Fibroblast of lung (primary cell): ENCODE data around the gene OTOG. TPM values are rescaled to one million over a fixed set of nuclear protein-coding genes. Genes with fewer than 3 reads are reported as not detected.

ENCODE experiments used
- DNase-seq, 2 donors: peaks; one replicate each; pipeline versions ENCODE4 v3.0.0 to v3.0.0-alpha.2; 2010; ENCODE audit warnings: low read depth in 2 of 2
- H2AFZ ChIP-seq: 2 replicates; pipeline ENCODE4 v1.5.1; 2012; ENCODE audit warnings: low read length, control low read depth, inconsistent platforms
- H3K27ac ChIP-seq: 2 replicates; pipeline ENCODE4 v1.5.1; 2011; ENCODE audit warnings: low read length, control low read depth; ENCODE audit not compliant: insufficient read depth
- H3K27me3 ChIP-seq: 2 replicates; pipeline ENCODE4 v1.5.1; 2011; ENCODE audit warnings: mild to moderate bottlenecking, low read length; ENCODE audit not compliant: control insufficient read depth, insufficient read depth
- H3K36me3 ChIP-seq: 2 replicates; pipeline ENCODE4 v1.5.1; 2011; ENCODE audit warnings: low read length; ENCODE audit not compliant: control insufficient read depth, insufficient read depth
- H3K4me1 ChIP-seq: 2 replicates; pipeline ENCODE4 v1.5.1; 2011; ENCODE audit warnings: low read length; ENCODE audit not compliant: control insufficient read depth, insufficient read depth; ENCODE audit errors: extremely low read depth
- H3K4me2 ChIP-seq: 2 replicates; pipeline ENCODE4 v1.5.1; 2011; ENCODE audit warnings: low read length, control low read depth; ENCODE audit not compliant: insufficient read depth; ENCODE audit errors: extremely low read depth
- H3K4me3 ChIP-seq, 4 experiments: fragments of 200-600 bp in 1 of 4; sonication (generic) in 1 of 4; replicated peaks in 1 of 4; 2 replicates each; pipeline ENCODE4 v1.5.1; 2011 to 2016; ENCODE audit warnings: low read length in 4 of 4, low read depth in 3 of 4, mild to moderate bottlenecking in 3 of 4, control low read depth in 2 of 4, inconsistent platforms in 1 of 4, mixed read lengths in 1 of 4; ENCODE audit not compliant: insufficient read depth in 1 of 4; ENCODE audit errors: control extremely low read depth in 1 of 4
- H3K79me2 ChIP-seq: 2 replicates; pipeline ENCODE4 v1.5.1; 2012; ENCODE audit warnings: mild to moderate bottlenecking, low read length, inconsistent platforms; ENCODE audit not compliant: control insufficient read depth, insufficient read depth
- H3K9ac ChIP-seq: 2 replicates; pipeline ENCODE4 v1.5.1; 2011; ENCODE audit warnings: mild to moderate bottlenecking, low read length, control low read depth; ENCODE audit not compliant: insufficient read depth
- H3K9me3 ChIP-seq: 2 replicates; pipeline ENCODE4 v1.5.1; 2012; ENCODE audit warnings: low read depth, low read length; ENCODE audit not compliant: control insufficient read depth, insufficient read depth
- H4K20me1 ChIP-seq: 2 replicates; pipeline ENCODE4 v1.5.1; 2011; ENCODE audit warnings: low read length; ENCODE audit not compliant: control insufficient read depth, insufficient read depth; ENCODE audit errors: extremely low read depth
- EZH2 ChIP-seq: IDR thresholded peaks from 2 replicates; pipeline ENCODE4 v1.5.1; 2012; ENCODE audit warnings: low read length, control low read depth, mild to moderate bottlenecking; ENCODE audit errors: missing control alignments
- polyA plus RNA-seq, 2 donors: library from polyadenylated mRNA; depleted of rRNA in 1 of 2; stranded (reverse) in 1 of 2; unstranded in 1 of 2; fragments of >200 nt; gene quantifications; 2 replicates each; pipeline ENCODE4 v1.2.1, GENCODE V29; 2011 to 2012; ENCODE audit warnings: missing spikeins in 1 of 2
- total RNA-seq: library from RNA; depleted of rRNA; stranded (reverse); fragments of >200 nt; gene quantifications from 2 replicates; pipeline ENCODE4 v1.2.1, GENCODE V29; 2014
- TF ChIP-seq, protein P1 (sequence below), 2 donors: IDR thresholded peaks in 1 of 2; conservative IDR thresholded peaks in 1 of 2; 1 replicate in 1 of 2; 2 replicates in 1 of 2; pipeline ENCODE4 v1.5.1; 2011 to 2012; ENCODE audit warnings: low read length in 2 of 2, control low read depth in 1 of 2, inconsistent platforms in 1 of 2, low read depth in 1 of 2, mild to moderate bottlenecking in 1 of 2

The OTOG gene
- total and polyA plus RNA-seq, 2 donors (not counting 1 experiment from before 2014, with no cell fraction given) = not detected

DNA sequence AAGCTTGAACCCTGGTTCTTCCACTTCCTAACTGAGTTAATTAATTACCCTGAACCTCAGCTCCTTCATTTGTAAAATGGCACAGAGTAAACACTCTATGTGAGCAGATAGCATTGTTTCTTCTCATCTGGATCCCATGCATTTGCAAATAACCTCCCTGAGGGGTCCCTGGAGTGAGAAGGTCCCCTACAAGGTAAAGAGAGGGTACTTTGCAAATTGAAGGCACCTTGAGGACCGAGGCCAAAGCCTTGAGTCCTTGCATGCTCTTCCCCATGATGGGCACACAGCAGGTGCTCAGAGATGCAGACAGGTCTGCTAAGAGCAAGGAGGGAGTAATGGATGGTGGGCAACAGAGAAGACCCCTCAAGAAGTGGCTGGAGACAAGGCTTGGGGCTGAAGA lies 33.2 kb downstream of the OTOG start:
- H3K27ac ChIP-seq = no peak overlapping the region
- no peak overlapping the region for H3K4me3 ChIP-seq
- no peak overlapping the region for H3K4me2 ChIP-seq
- DNase-seq = no peak
- H3K27me3 ChIP-seq = no peaks in the 10 kb centered on the region
- no peaks in the 10 kb centered on the region for H3K79me2 ChIP-seq
- H3K4me1 ChIP-seq = no peaks in the 10 kb centered on the region
- TF ChIP-seq, protein P1, sequence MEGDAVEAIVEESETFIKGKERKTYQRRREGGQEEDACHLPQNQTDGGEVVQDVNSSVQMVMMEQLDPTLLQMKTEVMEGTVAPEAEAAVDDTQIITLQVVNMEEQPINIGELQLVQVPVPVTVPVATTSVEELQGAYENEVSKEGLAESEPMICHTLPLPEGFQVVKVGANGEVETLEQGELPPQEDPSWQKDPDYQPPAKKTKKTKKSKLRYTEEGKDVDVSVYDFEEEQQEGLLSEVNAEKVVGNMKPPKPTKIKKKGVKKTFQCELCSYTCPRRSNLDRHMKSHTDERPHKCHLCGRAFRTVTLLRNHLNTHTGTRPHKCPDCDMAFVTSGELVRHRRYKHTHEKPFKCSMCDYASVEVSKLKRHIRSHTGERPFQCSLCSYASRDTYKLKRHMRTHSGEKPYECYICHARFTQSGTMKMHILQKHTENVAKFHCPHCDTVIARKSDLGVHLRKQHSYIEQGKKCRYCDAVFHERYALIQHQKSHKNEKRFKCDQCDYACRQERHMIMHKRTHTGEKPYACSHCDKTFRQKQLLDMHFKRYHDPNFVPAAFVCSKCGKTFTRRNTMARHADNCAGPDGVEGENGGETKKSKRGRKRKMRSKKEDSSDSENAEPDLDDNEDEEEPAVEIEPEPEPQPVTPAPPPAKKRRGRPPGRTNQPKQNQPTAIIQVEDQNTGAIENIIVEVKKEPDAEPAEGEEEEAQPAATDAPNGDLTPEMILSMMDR (conservative IDR thresholded peaks at IDR 0.05 in 1 of 2, IDR thresholded peaks at IDR 0.05 in 1 of 2; ENCODE audit: low read depth in 1 of 2, low read length in 2 of 2) = no peak
- no peak for TF ChIP-seq EZH2
- no peak overlapping the region for H2AFZ ChIP-seq
- no peaks in the 10 kb centered on the region for H3K36me3 ChIP-seq
- H3K9me3 ChIP-seq = no peaks in the 10 kb centered on the region
- H4K20me1 ChIP-seq = no peaks in the 10 kb centered on the region
- no peak overlapping the region for H3K9ac ChIP-seq

DNA sequence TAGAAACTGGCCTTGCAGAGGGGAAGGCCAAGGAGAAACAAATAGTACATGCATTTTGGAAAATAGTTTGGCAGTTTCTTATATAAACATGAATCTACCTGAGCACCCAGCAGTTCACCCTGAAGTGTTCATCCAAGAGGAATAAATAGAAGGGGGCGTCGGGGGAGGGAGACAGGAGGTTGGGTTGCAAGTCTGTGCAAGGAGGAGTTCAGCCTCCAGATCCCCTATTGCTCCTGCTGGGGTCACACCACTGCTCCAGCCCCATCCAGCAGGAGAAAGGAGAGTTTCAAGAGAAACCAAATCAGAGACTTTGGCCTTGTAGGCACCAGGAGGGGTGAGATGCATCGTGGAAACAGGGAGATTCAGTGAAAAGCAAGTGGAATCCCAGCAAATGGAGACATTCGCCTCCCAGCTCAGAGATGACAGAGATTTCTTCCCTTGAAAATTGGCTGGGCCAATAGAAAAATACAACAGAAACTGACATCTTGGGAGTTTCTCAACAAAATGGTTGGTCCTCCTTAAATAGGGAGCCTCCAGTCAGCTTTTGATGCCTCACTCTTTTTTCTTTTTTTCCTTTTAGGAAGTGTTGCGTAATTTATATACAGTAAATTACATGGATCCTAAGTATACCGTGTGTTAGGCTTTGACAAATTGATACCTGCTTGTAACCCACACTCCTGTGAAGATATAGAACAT lies 34.1 kb downstream of the OTOG start:
- H3K9ac ChIP-seq = no peak overlapping the region
- no peak overlapping the region for H2AFZ ChIP-seq
- H4K20me1 ChIP-seq = no peaks in the 10 kb centered on the region

DNA sequence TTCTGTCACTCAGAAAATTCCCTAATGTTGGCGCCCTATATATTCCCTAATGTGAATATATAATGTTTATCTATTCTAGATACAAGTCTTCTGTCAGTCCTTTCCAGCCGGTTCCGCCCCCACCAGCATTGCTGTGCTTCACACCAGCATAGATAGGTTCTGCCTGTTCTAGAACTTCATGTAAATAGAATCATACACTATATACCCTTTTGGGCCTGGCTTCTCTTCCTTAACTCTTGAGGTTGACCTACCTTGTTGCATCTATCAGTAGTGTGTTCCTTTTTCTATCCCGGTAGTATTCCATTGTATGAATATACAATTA lies 34.6 kb downstream of the OTOG start:
- Histone ChIP-seq H3K9me3 (no peaks in the 10 kb centered on the region), H3K4me2 (no peak overlapping the region), H3K27ac (no peak overlapping the region), H3K9ac (no peak overlapping the region), H3K27me3 (no peaks in the 10 kb centered on the region), H2AFZ (no peak overlapping the region), H4K20me1 (no peaks in the 10 kb centered on the region), H3K4me3 (no peak overlapping the region), H3K36me3 (no peaks in the 10 kb centered on the region), H3K4me1 (no peaks in the 10 kb centered on the region), H3K79me2 (no peaks in the 10 kb centered on the region)
- DNase-seq = no peak
- TF ChIP-seq EZH2 = no peak
- TF ChIP-seq, protein P1 (conservative IDR thresholded peaks at IDR 0.05 in 1 of 2, IDR thresholded peaks at IDR 0.05 in 1 of 2; ENCODE audit: low read depth in 1 of 2, low read length in 2 of 2) = no peak

More for the DNA sequence above, 34.1 kb downstream of the OTOG start:
- H3K4me1 ChIP-seq = no peaks in the 10 kb centered on the region
- H3K4me3 ChIP-seq = no peak overlapping the region
- H3K79me2 ChIP-seq = no peaks in the 10 kb centered on the region
- TF ChIP-seq, protein P1 (conservative IDR thresholded peaks at IDR 0.05 in 1 of 2, IDR thresholded peaks at IDR 0.05 in 1 of 2; ENCODE audit: low read depth in 1 of 2, low read length in 2 of 2) = no peak
- no peak for TF ChIP-seq EZH2
- no peak overlapping the region for H3K4me2 ChIP-seq
- no peak for DNase-seq
- H3K36me3 ChIP-seq = no peaks in the 10 kb centered on the region
- H3K27me3 ChIP-seq = no peaks in the 10 kb centered on the region
- no peaks in the 10 kb centered on the region for H3K9me3 ChIP-seq
- no peak overlapping the region for H3K27ac ChIP-seq
